AG20443 (cell line): Measurements from ENCODE around the gene KLC1.
A peak's percentile ranks its signal among the peaks of the same experiment; 100 is the strongest.
"Not testable (repeated sequence)": the region's sequence is repeated elsewhere in the genome, so short reads cannot be mapped to it uniquely, and the experiment has no call there.

Experiments
- DNase-seq: peaks from one replicate; pipeline ENCODE4 v3.0.0; 2012; ENCODE audit warnings: low spot score, mixed read lengths

Gene KLC1

GRCh38 chr14:103628684-103629502 is at the start of gene KLC1:
Gene KLC1, plus strand, starts transcription at chr14:103629211. Its CDS starts 25,354 bp downstream, at chr14:103654565.
- DNase-seq: peak; percentile 92

GRCh38 chr14:103581206-103581605 is 47.8 kb upstream of the KLC1 start:
- DNase-seq: no peak

GRCh38 chr14:103581954-103582703 is 46.9 kb upstream of the KLC1 start:
- no peak for DNase-seq

- no peak for DNase-seq
These were observed 44.6 kb upstream of the KLC1 start for GRCh38 chr14:103584326-103584915.

DNA sequence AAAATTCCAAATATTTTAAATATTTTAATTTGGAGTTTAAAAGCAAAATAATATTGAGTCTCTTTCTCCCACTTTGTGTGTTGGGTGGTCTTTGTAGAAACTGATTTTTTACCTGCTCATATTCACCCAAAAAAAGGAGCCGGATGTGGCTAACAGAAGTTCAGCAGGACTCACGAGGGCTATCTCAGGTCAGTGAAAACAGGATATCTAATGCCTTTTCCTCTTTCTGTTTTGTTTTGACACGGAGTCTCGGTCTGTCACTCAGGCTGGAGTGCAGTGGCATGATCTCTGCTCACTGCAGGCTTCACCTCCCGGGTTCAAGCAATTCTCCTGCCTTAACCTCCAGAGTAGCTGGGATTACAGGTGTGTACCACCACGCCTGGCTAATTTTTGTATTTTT is 35.4 kb upstream of the KLC1 start:
- no peak for DNase-seq

DNA sequence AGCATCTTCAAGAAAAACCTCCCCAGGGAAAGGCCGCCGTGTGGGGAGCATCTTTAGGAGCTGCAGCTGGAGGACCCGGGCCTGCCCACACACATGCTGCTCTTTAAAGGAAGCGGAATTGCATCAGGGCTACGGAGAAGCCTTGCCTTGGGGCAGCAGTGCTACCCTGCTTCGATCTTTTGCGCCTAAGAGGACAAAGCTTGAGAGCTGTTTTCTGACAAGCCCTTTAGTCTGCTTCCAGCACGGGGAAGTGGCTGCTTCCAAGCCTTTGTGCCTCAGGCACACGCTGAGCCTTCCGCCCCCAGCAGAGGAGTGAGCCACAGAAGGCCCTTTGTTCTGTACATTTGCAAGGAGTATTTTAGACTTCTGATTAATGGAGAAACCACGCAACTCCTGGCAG is 34.7 kb upstream of the KLC1 start:
- peak; percentile 37 for DNase-seq

- DNase-seq: peak; percentile 97
These were observed 31.2 kb upstream of the KLC1 start for GRCh38 chr14:103597623-103598377.

GRCh38 chr14:103600503-103600902 is 28.5 kb upstream of the KLC1 start:
- no peak for DNase-seq

GRCh38 chr14:103604620-103605019 is 24.4 kb upstream of the KLC1 start:
- no peak for DNase-seq

GRCh38 chr14:103606963-103607668 is 21.9 kb upstream of the KLC1 start:
- DNase-seq: peak; percentile 92

GRCh38 chr14:103607822-103608221 is 21.2 kb upstream of the KLC1 start:
- DNase-seq: no peak

DNA sequence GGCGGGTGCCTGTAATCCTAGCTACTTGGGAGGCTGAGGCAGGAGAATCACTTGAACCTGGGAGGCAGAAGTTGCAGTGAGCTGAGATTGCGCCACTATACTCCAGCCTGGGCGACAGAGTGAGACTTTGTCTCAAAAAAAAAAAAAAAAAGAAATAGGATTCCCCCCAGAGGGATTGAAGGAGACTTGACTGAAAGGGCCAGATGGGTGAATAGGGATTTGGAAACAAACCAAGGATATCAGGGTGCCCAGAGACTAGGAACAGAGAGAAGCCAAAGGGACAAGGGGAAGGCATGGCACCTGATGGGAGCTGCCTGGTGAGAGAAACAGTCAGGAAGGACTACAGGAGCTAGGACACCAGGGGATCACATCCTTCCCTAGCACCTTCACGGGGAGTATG is 19.9 kb upstream of the KLC1 start:
- DNase-seq: not testable (repeated sequence)

DNA sequence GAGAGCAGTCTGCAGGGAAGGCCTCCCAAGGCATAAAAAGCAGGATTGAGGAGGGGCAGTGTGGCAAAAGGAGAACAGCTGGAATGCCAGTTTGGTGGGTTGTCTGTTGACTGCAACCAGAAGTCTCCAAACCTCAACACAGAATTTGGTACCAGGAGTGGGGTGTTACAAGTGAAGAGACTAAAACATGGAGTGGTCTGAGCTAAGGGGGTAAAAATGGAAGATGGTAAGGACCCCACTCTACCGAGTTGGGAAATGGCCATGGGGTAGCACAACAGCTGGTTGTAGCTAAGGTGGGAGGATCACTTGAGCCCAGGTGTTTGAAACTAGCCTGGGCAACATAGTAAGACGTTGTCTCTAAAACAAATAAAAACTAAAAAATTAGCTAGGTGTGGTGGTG is 17.8 kb upstream of the KLC1 start:
- DNase-seq: no peak

DNA sequence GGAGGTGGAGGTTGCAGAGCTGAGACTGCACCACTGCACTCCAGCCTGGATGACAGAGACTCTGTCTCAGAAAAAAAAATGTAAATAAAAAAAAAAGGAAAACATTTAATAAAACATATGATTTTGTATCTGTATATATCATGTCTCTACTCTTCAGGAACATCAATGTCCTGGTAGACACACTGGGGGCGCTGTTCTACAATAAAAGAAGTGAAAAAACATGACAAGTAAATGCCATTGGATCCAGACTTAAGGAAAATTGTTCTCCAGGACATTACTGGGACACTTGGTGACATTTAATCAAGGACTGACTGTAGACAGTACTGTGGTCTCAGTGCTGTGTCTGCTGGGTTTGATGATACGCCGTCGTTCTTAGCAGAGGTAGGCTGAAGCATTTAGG is 15.5 kb upstream of the KLC1 start:
- DNase-seq: no peak

DNA sequence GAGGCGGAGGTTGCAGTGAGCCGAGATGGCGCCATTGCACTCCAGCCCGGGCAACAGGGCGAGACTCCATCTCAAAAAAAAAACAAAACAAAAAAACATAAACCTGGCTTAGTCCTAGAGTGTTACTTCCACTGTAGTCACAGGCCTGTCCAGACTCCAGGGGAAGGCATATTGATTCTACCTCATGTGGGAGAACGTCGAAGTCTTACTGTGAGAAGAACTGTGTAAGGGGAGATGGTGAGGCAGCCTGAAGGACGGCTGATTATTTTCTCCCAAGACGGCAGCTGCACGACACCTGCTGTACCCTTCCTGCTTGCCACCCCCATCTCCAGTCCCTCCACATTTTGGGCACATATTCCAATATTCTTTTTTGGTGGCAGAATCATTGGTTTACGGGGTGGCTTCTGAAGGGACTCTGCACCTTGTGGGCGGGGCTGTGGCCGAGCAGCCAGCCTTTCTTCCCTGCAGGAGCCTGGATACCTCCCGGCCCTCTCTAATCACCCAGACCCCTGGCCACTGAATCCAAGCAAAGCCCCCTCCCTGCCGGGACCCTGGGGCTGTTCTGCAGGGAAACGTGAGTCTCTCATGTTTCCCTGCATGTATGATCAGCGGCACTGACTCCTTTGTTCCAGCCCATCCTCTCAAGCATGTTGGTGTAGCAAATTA is 12.2 kb upstream of the KLC1 start:
- DNase-seq: no peak

DNA sequence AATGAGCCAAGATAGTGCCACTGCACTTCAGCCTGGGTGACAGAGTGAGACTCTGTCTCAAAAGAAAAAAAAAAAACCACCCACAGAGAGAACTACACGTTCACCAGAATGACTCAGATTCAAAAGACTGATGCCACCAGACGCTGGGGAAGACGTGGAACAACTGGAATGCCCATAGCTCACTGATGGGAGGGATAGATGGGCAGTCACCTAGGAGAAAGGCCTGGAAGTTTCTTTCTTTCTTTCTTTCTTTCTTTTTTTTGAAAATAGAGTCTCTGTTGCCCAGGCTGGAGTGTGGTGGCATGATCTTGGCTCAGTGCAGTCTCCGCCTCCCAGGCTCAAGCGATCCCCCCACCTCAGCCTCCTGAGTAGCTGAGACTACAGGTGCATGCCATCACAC is 10.0 kb upstream of the KLC1 start:
- DNase-seq: peak; percentile 62

DNA sequence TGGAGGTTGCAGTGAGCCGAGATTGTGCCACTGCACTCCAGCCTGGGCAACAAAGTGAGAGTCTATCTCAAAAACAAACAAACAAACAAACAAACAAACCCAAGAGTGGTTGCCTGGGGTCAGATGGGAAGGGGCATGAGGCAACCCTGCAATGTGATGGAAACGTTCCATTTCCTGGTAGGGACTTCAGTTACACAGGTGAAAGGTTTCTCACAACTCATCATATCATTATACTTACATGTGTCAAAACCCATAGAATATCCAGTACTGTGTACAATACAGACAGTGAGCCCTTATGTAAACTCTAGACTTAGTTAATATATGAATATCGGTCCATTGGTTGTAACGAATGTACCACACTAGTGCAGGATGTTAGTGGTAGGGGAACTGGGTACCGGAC is 7.2 kb upstream of the KLC1 start:
- DNase-seq: no peak

DNA sequence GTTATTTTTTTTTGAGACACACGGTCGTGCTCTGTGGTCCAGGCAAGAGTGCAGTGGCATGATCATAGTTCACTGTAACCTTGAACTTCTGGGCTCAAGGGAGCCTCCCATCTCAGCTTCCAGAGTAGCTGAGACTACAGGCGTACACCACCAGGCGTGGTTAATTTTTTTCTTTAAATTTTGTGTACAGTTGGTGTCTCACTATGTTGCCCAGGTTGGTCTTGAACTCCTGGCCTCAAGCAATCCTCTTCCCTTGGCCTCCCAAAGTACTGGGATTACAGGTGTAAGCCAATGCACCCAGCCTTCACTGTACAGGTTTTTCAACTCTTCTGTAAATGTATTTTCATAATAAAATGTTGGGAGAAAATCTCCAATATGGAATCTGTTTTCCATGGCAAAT is 5.7 kb upstream of the KLC1 start:
- DNase-seq: no peak

- DNase-seq: no peak
These were observed 5.0 kb upstream of the KLC1 start for GRCh38 chr14:103623883-103624482.

- DNase-seq: peak; percentile 90
These were observed 4.2 kb upstream of the KLC1 start for GRCh38 chr14:103624860-103625259.
